ENCODE results near the gene GGT5.
"Not testable (repeated sequence)": the region's sequence is repeated elsewhere in the genome, so short reads cannot be mapped to it uniquely, and the experiment has no call there.

GGT5 gene, protein sequence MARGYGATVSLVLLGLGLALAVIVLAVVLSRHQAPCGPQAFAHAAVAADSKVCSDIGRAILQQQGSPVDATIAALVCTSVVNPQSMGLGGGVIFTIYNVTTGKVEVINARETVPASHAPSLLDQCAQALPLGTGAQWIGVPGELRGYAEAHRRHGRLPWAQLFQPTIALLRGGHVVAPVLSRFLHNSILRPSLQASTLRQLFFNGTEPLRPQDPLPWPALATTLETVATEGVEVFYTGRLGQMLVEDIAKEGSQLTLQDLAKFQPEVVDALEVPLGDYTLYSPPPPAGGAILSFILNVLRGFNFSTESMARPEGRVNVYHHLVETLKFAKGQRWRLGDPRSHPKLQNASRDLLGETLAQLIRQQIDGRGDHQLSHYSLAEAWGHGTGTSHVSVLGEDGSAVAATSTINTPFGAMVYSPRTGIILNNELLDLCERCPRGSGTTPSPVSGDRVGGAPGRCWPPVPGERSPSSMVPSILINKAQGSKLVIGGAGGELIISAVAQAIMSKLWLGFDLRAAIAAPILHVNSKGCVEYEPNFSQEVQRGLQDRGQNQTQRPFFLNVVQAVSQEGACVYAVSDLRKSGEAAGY

DNA sequence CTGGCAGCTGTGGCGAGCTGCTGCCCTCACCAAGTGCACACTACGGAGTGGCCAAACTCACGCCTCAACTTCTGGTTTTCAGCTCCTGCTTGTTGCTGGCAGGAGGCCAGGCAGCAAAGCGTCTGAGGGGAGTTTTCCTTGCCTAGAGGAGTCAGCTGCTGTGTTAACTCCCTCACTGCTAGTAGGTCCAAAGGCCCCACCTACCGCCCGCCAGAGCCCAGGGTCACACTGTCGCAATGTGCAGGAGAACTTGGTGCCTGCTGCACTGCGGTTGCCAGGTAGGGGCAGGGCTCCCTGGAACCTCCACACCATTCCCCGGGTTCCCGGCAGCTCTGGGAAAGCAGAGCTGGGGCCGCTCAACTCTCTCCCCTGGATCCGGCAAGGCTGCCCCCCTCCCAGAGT lies at the start of gene GGT5:
GGT5 (minus strand) TSS at position 53 of the 402 bp plus-strand sequence. CDS start 357 bp downstream, outside the sequence.
- not testable (repeated sequence) for DNase-seq (ENCODE audit: low read depth in 2 of 2, low spot score in 1 of 2)

DNA sequence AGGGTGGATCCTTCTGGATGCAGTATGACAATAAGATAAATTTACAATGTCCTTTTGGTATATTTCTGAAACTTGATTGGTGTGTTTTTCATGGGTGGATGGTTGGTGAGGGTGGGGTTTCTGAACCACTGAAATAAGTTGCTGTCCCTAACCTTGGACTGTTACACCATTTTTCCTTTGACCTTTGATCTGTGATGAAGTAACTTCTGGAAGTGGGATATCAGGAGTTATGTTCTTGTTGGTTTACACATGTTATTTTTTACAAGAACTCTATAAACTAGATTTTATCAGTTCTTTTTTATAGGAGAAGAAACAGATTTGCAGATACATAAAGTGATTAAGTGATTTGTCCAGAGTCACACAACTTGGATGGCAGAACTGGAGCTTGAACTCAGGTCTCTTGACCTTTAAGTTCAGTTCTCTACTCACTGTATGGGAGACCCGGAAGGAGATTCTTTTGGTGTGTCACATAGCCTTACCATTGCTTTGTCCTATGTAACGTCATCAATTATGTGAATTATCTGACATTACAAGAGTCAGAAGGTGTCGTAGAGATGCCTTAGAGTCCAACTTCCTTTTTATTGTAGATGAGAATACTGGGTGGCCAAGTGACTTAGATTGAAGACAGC lies 47.4 kb upstream of the GGT5 start:
- not testable (repeated sequence) for DNase-seq (ENCODE audit: low read depth in 2 of 2, low spot score in 1 of 2)

DNA sequence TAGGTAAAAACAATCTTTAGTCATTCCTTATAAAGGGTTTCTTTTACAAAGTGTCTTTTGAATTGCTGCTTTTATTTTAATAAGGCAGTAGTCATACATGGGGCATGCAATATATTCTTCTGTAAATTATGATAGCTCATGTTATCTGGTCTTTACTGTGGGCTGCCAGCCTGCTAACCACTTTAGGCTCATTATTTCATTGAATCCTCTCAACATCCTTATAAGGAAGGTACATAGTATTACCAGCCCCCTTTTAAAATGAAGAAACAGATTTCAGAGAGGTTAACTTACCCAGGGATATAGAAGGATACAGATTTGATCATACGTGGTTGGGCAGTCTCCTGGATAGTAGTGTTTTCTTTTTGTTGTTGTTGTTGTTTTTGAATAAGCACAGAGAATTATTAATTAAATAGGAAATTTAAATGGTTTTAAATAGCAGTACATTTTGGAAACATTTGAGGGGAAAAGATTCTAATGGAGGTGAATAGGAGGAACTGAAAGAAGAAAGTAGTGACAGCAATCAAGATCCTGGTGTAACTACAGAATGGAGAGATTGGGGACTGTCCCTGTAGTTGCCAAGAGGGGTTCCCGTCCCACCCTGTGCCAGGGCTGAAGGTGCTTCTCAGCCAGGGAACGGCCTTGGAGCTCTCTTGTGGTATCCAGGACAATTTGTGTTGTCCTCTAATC lies 46.8 kb upstream of the GGT5 start:
- DNase-seq (ENCODE audit: low read depth in 2 of 2, low spot score in 1 of 2) = no peak

DNA sequence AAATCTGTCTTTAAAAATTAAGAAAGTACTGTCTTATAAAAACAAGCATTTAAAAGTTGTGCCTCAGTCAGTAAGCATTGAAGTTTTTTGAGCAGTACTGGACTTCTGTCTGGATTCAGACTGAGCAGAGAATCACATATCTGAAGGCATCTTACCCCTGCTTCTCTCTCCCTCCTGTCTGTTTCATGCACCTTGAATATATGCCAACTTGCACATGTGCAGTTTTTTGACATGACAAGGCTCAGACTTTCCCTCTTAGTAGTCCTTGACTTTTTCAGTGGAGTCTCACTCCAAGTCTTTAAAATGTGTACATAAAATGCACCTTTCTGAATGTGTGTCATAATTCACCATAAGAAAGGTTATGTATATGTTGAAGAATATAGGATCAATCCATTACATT lies 45.6 kb upstream of the GGT5 start:
- DNase-seq (ENCODE audit: low read depth in 2 of 2, low spot score in 1 of 2) = no peak

DNA sequence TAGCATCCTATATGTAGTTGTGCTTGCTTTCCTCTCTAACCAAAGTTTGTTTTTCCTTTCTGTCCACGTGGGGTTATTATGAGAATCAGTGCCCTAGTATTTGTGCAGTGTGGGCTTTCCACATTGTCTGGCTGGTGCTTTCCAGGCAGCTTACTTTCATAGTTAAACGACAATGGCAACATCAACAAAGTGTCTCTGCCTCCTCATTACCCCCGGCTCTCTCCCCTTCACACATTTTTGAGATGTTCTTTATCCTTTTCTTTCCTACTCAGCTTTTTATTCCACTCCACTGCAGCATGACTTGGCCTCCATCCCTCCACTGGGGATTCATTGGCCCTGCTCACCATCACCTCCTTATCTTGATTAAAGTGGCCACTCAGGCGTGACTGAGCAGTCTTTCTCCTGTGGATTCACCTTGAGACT lies 44.9 kb upstream of the GGT5 start:
- no peak for DNase-seq (ENCODE audit: low read depth in 2 of 2, low spot score in 1 of 2)

DNA sequence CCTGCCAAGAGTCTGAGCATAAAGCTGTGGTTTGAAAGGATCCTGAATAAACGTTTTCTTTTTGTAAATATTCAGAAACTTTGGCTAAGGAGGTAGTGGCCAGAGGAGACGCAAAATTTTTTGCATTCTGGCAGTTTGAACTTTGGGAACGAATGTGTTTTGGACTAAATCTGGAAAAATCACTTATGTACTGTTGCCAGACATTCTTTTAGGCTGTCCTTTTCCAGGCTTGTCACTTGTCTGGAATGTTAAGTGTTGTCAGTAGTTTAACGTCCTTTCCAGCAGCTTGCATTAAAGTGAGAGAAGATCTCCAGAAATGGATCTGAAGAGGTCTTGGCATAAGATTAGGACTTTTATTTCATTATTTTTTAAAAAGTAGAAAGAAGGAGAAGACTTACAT lies 44.2 kb upstream of the GGT5 start:
- no peak for DNase-seq (ENCODE audit: low read depth in 2 of 2, low spot score in 1 of 2)

DNA sequence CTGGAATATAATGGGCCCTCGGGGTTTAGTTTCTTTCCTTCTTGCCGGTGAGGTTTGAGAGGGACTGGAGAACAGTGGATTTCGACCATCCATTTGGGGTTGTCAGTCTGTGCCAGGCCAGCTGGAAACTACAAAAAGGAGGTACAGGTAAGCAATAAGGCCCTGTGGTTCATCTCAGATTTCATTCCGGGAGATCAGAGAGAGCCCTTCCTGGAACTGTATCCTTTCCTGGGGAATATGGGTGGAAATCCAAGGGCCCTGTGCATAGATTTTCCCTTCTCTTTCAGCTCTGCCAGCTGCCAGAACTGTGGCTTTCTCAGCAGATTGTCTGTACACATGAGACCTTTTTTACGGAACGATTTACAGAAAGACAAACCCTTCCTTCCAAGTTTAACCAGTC lies 42.9 kb upstream of the GGT5 start:
- DNase-seq (ENCODE audit: low read depth in 2 of 2, low spot score in 1 of 2) = not testable (repeated sequence)

DNA sequence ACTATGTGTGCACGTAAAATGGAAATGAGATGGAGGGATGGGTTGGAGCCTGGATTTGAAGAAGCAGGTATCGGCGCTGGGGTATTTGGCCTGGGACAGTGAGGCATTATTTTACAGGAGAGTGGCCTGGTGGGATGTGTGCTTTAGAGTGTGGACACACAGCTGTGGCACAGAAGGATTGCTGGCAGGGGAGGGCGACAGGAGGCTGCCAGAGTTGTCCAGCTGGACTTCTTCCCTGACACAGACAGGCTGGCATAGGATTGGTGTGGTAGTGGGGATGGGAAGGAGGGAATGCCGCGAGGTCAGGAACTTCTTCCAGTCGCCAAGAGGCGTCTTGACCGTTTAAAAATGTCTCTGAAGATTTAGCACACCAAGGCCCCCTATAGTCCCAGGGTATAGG lies 42.3 kb upstream of the GGT5 start:
- DNase-seq (ENCODE audit: low read depth in 2 of 2, low spot score in 1 of 2) = not testable (repeated sequence)

DNA sequence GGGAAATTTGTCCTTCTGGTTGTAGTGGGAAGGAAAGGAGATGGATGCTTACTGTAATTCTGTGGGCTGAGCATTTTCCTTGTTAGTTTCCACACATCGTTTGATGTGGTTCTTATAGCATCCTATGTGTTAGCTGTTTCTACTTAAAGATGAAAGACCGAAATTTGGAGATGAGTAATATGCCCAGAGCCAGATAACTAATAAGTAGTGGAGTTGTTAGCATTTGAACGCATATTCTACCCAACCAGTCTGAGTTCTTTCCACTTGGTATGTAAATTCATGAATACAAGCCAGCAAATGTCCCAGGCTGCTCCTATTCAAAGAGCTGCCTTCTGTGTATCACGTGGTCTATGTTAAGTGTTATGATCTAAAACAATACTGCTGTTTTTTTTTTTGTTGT lies 40.4 kb upstream of the GGT5 start:
- DNase-seq (ENCODE audit: low read depth in 2 of 2, low spot score in 1 of 2) = no peak

DNA sequence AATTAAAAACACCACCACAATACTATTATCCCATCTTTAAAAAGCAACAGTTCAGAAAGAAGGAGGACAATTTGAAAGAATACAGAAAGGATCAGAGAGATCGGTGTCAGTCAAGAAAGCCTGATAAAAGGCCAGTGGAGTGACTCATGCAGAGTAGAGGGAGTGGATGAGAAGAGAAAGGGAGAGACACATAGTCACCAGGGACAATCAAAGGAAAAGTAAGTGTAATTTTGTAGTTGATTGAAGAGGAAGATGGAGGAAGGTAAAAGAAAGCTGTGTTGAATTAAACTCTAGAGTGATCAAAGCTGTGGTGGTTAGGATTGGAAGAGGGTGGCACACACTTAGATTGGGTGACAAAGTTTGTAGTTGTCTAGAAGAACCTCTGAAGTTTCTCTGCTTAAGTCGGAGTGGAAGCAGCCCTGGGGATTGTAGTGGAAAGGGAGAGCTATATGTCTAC lies 39.9 kb upstream of the GGT5 start:
- no peak for DNase-seq (ENCODE audit: low read depth in 2 of 2, low spot score in 1 of 2)

DNA sequence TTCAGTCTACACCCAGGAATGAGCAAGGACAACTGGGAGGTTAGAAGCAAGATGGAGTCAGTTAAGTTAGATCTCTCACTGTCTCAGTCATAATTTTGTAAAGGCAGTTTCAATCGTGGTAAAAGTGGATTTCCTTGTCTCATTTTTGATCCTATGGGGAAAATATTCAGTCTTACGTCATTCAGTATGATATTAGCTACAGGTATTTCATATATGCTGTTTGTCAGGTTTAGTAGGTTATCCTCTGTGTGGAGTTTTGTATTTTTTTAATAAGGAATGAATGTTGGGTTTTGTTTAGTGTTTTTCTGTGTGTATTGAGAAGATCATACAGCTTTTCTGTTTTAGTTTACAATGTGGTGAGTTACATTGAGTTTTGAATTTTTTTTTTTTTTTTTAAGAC lies 37.5 kb upstream of the GGT5 start:
- no peak for DNase-seq (ENCODE audit: low read depth in 2 of 2, low spot score in 1 of 2)

DNA sequence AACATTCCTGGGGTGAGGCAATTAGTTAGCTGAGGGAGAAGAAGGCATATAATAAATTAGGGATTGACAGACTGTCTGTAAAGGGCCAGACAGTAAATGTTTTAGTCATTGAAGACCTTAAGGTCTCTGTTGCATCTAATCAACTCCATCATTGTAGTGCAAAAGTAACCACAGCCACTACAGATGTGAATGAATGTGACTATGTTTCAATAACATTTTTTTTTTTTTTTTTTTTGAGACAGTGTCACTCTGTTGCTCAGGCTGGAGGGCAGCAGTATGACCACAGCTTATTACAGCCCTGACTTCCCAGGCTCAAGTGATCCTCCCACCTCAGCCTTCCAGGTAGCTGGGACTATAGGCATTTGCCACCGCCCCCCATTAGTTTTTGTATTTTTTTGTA lies 35.5 kb upstream of the GGT5 start:
- DNase-seq (ENCODE audit: low read depth in 2 of 2, low spot score in 1 of 2) = not testable (repeated sequence)

DNA sequence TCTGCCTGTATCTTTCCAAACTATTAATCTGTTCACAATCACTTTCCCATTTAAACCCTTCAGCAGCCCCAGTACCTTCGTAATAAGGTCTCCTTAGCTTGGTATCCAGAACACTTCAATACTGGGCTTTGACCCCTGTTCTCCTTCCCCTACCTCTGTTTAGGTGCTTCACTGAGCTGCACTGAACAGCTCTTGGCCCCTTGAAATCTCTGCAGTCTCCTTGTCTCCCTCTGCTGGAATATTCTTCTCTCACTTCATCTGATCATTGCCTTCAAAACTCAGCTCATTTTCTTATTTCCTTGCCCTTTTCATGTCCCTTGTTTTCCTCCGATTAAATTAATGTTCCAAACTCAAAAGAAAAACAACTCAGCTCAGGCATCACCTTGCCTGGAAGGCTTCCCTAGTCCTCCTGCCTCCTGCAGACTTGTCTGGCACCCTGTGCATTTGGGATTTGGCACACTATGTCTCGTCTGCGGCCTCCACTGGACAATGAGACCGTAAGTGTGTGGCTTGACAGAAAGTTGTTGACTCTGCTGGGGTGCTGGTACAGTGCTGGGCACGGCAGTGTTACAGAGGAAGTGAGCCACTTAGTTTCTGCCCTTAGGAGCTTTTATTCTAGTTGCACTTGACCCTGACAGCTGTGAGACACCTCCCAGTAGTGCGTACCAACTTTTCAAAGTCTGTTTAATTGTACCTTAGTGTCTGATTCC lies 30.0 kb upstream of the GGT5 start:
- DNase-seq (ENCODE audit: low read depth in 2 of 2, low spot score in 1 of 2) = not testable (repeated sequence)

DNA sequence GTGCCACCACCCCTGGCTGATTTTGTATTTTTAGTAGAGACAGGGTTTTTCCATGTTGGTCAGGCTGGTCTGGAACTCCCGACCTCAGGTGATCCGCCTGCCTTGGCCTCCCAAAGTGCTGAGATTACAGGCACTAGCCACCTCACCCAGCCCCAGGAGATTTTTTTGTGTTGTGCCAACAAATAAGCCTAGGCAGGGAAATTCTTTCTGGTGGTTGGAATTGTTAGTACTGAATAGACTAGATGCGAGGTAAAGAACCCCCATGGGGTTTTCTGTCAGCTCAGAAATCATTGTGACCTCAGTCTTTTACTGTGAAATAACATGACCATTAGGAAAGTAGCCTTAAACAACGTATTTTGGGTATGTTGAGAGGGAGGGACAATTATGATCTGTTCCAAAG lies 29.0 kb upstream of the GGT5 start:
- DNase-seq (ENCODE audit: low read depth in 2 of 2, low spot score in 1 of 2) = not testable (repeated sequence)

DNA sequence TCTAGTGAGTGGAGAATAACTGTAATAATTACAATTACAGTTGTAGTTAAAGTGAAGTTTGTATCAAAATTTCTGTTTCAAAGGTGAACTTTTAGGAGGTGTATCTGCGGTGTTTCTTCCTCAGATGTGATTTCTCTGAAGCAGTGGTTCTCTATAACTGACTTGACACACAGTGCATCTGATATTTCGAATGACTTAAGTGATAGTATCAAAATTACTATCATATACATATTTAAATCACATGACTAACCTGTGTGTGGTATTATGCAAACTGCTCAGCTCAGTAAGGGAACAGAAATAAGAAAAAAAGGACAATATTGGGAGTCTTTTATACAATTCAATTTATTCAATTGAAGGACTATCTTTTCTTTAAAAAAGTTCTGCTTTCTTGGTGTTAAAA lies 28.1 kb upstream of the GGT5 start:
- not testable (repeated sequence) for DNase-seq (ENCODE audit: low read depth in 2 of 2, low spot score in 1 of 2)

DNA sequence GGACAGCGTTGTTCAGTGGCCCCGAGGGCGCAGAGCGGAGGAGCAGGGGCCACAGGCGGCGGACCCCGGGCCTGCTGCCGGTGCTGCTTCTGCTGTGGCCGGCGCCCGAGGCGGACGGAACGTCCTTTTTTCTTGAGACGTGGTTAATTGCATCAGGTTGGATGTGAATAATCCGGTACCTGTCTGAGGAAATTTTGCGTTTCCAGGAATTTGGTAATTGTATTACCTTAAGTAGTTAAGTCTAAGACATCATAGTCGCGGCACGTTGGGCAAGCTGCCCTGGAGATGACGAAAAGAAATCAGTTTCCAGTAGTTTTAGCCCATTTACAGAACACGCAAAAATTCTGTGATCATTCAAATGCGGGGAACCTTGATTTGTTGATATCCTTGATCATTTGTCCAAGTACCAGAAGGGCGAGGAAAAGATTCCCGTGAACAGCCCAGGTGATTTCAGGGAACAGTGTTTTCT lies 26.5 kb upstream of the GGT5 start:
- DNase-seq (ENCODE audit: low read depth in 2 of 2, low spot score in 1 of 2) = no peak

DNA sequence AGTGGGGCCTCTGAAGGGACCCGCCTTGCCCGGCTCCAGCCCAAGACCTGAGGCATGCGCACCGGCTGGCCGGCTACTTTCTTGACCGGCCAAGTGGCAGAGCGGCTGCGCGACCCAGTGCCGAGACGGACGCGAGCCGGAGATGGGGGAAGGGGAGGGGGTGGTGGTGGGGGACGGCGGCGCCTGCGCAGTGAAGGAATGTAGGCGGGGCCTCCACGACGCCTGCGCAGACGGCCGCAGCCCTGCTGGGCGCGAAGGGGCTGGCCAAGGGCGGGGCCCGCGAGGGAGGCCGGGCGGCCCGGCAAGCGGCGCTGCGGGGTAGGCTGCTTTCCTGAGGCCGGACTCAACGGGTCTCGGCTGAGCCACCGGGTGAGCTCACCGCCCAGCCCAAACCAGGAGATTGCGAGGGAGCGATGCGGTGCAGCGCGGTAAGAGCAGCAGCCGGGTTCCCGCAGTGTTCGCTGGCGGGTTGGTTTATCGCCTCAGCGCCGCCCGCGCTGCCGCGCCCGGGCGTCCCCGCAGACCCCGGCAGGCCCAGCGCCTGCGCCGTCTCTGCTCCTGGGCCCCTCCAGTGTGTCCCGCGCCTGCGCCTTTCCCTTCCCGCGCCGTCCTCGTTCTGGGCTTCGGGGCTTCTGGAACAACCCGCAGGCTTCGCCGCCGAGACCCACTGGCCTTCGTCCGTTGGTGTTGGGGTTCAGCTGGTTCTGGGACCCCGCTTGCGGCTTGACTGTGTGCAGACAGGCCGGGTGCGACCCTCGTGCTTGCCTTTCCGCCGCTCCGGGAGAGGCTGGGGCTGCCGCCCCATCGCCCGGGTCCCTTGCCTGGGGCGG lies 25.9 kb upstream of the GGT5 start, which contains the start of gene SPECC1L:
SPECC1L (plus strand) TSS at position 276 of the 830 bp plus-strand sequence. CDS start 31,401 bp downstream, outside the sequence.
- DNase-seq (ENCODE audit: low read depth in 2 of 2, low spot score in 1 of 2) = peak; percentile 79 to 82

DNA sequence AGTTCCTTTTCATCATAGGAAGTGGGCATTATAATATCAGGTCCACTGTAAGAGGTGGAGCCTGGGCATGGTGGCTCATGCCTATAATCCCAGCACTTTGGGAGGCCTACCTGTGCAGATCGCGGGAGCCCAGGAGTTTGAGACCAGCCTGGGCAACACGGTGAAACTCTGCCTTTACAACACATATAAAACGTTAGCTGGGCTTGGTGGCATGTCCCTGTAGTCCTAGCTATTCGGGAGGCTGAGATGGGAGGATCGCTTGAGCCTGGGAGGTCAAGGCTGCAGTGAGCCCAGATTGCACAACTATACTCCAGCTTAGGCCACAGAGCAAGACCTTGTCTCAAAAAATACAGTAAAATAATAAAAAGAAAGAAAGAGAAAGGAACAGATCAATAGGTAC lies 21.6 kb upstream of the GGT5 start:
- DNase-seq (ENCODE audit: low read depth in 2 of 2, low spot score in 1 of 2) = not testable (repeated sequence)

DNA sequence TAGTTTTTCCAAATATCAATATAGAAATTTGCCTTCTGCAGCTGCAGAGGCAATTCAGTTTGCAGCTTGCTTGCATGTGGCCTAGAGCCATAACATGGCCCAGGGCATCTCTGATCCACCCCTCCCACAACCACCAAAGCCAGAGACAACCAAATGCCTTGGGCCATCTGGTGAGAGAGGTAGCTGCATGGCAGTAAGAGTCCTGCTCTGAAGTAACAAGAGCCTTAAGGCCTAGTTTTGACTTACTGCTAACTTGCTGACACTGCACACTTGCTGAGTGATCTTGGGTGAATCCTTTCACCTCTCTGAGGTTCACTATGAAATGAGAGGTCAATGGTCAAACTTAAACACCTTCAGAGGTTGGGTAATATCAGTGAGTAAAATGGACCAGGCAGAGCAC lies 20.9 kb upstream of the GGT5 start:
- no peak for DNase-seq (ENCODE audit: low read depth in 2 of 2, low spot score in 1 of 2)
